Lower leg skin (tissue), 3 donors: Measurements from ENCODE around the gene CCDC88C.

Source experiments
- POLR2A ChIP-seq, 2 donors: fragments of 450-650 bp; IDR thresholded peaks; one replicate each; pipeline ENCODE4 v1.6.1; 2016 to 2017; ENCODE audit warnings: antibody characterized with exemption in 2 of 2, mild to moderate bottlenecking in 1 of 2, moderate library complexity in 1 of 2
- TF ChIP-seq, protein P1 (sequence below), 3 donors: fragments of 450-650 bp; IDR thresholded peaks; one replicate each; pipeline ENCODE4 v1.5.1; 2016; ENCODE audit warnings: antibody characterized with exemption in 3 of 3, mild to moderate bottlenecking in 3 of 3, moderate library complexity in 2 of 3

- TF ChIP-seq, protein P1, sequence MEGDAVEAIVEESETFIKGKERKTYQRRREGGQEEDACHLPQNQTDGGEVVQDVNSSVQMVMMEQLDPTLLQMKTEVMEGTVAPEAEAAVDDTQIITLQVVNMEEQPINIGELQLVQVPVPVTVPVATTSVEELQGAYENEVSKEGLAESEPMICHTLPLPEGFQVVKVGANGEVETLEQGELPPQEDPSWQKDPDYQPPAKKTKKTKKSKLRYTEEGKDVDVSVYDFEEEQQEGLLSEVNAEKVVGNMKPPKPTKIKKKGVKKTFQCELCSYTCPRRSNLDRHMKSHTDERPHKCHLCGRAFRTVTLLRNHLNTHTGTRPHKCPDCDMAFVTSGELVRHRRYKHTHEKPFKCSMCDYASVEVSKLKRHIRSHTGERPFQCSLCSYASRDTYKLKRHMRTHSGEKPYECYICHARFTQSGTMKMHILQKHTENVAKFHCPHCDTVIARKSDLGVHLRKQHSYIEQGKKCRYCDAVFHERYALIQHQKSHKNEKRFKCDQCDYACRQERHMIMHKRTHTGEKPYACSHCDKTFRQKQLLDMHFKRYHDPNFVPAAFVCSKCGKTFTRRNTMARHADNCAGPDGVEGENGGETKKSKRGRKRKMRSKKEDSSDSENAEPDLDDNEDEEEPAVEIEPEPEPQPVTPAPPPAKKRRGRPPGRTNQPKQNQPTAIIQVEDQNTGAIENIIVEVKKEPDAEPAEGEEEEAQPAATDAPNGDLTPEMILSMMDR (IDR thresholded peaks at IDR 0.05): no peak
- no peak for TF ChIP-seq POLR2A (IDR thresholded peaks at IDR 0.05)
These were observed 16.9 kb downstream of the CCDC88C start for GRCh38 chr14:91400696-91401095.
